Inferior parietal cortex (tissue), 1 donor: ENCODE data around the gene MLIP.
"Not testable (repeated sequence)": the region's sequence is repeated elsewhere in the genome, so short reads cannot be mapped to it uniquely, and the experiment has no call there.

Source experiments
- DNase-seq: peaks from one replicate; pipeline ENCODE4 v3.0.0-alpha.2; 2016; ENCODE audit errors: extremely low spot score

Gene MLIP

GRCh38 chr6:54151861-54152260, 40.6 kb downstream of the MLIP start:
- no peak for DNase-seq

GRCh38 chr6:54156650-54157250, 45.5 kb downstream of the MLIP start:
- DNase-seq, result no peak

GRCh38 chr6:54157405-54157804, 46.2 kb downstream of the MLIP start:
- DNase-seq, result no peak

GRCh38 chr6:54173089-54173488, 61.8 kb downstream of the MLIP start:
- no peak for DNase-seq

GRCh38 chr6:54179152-54179551, 67.9 kb downstream of the MLIP start:
- no peak for DNase-seq

GRCh38 chr6:54183616-54184015, 72.4 kb downstream of the MLIP start:
- DNase-seq, result no peak

- DNase-seq, result no peak
These were observed 74.6 kb downstream of the MLIP start for GRCh38 chr6:54185885-54186284.

- no peak for DNase-seq
These were observed 77.6 kb downstream of the MLIP start for GRCh38 chr6:54188846-54189245.

- DNase-seq, result no peak
These were observed 80.2 kb downstream of the MLIP start for GRCh38 chr6:54191461-54191860.

GRCh38 chr6:54192993-54193392, 81.8 kb downstream of the MLIP start:
- DNase-seq, result no peak

- DNase-seq, result no peak
These were observed 82.3 kb downstream of the MLIP start for GRCh38 chr6:54193560-54193959.

- no peak for DNase-seq
These were observed 82.8 kb downstream of the MLIP start for GRCh38 chr6:54194067-54194466.

- no peak for DNase-seq
These were observed 84.4 kb downstream of the MLIP start for GRCh38 chr6:54195637-54196036.

- no peak for DNase-seq
These were observed 85.7 kb downstream of the MLIP start for GRCh38 chr6:54196905-54197304.

- no peak for DNase-seq
These were observed 86.9 kb downstream of the MLIP start for GRCh38 chr6:54198134-54198533.

- not testable (repeated sequence) for DNase-seq
These were observed 92.3 kb downstream of the MLIP start for GRCh38 chr6:54203474-54204035.

- no peak for DNase-seq
These were observed 93.8 kb downstream of the MLIP start for GRCh38 chr6:54204921-54205591.

GRCh38 chr6:54206510-54206909, 95.3 kb downstream of the MLIP start:
- no peak for DNase-seq

GRCh38 chr6:54209983-54210382, 98.7 kb downstream of the MLIP start:
- DNase-seq, result not testable (repeated sequence)

- no peak for DNase-seq
These were observed 103.0 kb downstream of the MLIP start for GRCh38 chr6:54214286-54214685.

GRCh38 chr6:54216336-54216735, 105.1 kb downstream of the MLIP start:
- DNase-seq, result no peak

- no peak for DNase-seq
These were observed 105.8 kb downstream of the MLIP start for GRCh38 chr6:54217018-54217417.

- DNase-seq, result no peak
These were observed 111.0 kb downstream of the MLIP start for GRCh38 chr6:54222217-54222616.
